Measurements from ENCODE around the gene BSCL2.
"Not testable (repeated sequence)": the region's sequence is repeated elsewhere in the genome, so short reads cannot be mapped to it uniquely, and the experiment has no call there.

The BSCL2 gene

GRCh38 chr11:62707277-62707861, at the start of gene BSCL2, which contains the start of gene GNG3:
Gene BSCL2 (minus strand): TSS chr11:62707424. CDS start chr11:62707195, 229 bp downstream.
Gene GNG3 (plus strand): TSS chr11:62707676. CDS start chr11:62708296, 620 bp downstream.
- peak within 1 kb of the TSS; percentile 60 for H3K4me3 ChIP-seq (ENCODE audit: low read depth, low read length)
- in situ Hi-C loops (cut with HindIII; ENCODE audit: low sequenced_read_pairs): no loop called here
- DNase-seq (ENCODE audit: low read depth): no peak
- no peak for TF ChIP-seq CTCF (IDR thresholded peaks at IDR 0.05; ENCODE audit: low read depth, low read length, missing control alignments)

- TF ChIP-seq CTCF (IDR thresholded peaks at IDR 0.05; ENCODE audit: low read depth, low read length, missing control alignments): no peak
- no peak for DNase-seq (ENCODE audit: low read depth)
- H3K4me3 ChIP-seq (ENCODE audit: low read depth, low read length): no peak overlapping the region
- in situ Hi-C loops (cut with HindIII; ENCODE audit: low sequenced_read_pairs): no loop called here
These were observed 47.9 kb upstream of the BSCL2 start for GRCh38 chr11:62755086-62755615.

- in situ Hi-C loops (cut with HindIII; ENCODE audit: low sequenced_read_pairs): no loop called here
- TF ChIP-seq CTCF (IDR thresholded peaks at IDR 0.05; ENCODE audit: low read depth, low read length, missing control alignments): no peak
- DNase-seq (ENCODE audit: low read depth): peak; percentile 99
- H3K4me3 ChIP-seq (ENCODE audit: low read depth, low read length): peak within 1 kb of the TSS; percentile 74
These were observed 46.7 kb upstream of the BSCL2 start, which contains the start of gene ZBTB3 for GRCh38 chr11:62753736-62754603. Gene ZBTB3 (minus strand): TSS chr11:62754160. CDS start chr11:62753664, 496 bp downstream.

GRCh38 chr11:62752994-62753735, 45.9 kb upstream of the BSCL2 start:
- DNase-seq (ENCODE audit: low read depth): no peak
- peak overlapping the region; percentile 74 for H3K4me3 ChIP-seq (ENCODE audit: low read depth, low read length)
- no peak for TF ChIP-seq CTCF (IDR thresholded peaks at IDR 0.05; ENCODE audit: low read depth, low read length, missing control alignments)
- in situ Hi-C loops (cut with HindIII; ENCODE audit: low sequenced_read_pairs): no loop called here

GRCh38 chr11:62752177-62752785, 45.1 kb upstream of the BSCL2 start:
- no peak overlapping the region for H3K4me3 ChIP-seq (ENCODE audit: low read depth, low read length)
- TF ChIP-seq CTCF (IDR thresholded peaks at IDR 0.05; ENCODE audit: low read depth, low read length, missing control alignments): no peak
- in situ Hi-C loops (cut with HindIII; ENCODE audit: low sequenced_read_pairs): no loop called here
- DNase-seq (ENCODE audit: low read depth): no peak

GRCh38 chr11:62749931-62750330, 42.7 kb upstream of the BSCL2 start:
- in situ Hi-C loops (cut with HindIII; ENCODE audit: low sequenced_read_pairs); DNase-seq (ENCODE audit: low read depth); H3K4me3 ChIP-seq (ENCODE audit: low read depth, low read length): not testable (repeated sequence)

Measured in astrocyte of the cerebellum (primary cell).